GM12878 (cell line): ENCODE measurements around the gene RPL21. TPM values are rescaled to one million over a fixed set of nuclear protein-coding genes. Genes with fewer than 3 reads are reported as not detected.

Experiments
- ATAC-seq: fragments of 200-7000 bp; cut with Tn5 transposase; 3 replicates; pipeline ENCODE4 v1.9.1; 2020; ENCODE audit warnings: mild to moderate bottlenecking, moderate library complexity
- BruUV-seq: library from RNA; stranded (reverse); fragments of 400-500 nt; replicated peaks from 2 replicates; lab custom pipeline; 2021; lab: Mats Ljungman, UMichigan
- CTCF ChIA-PET: fragments of 300-600 bp; sonication (Branson Sonifier 250); formaldehyde crosslinking; extraction: SDS; loops from one replicate; lab custom pipeline; 2021; ENCODE audit warnings: inconsistent platforms; lab: Yijun Ruan, JAX
- POLR2A ChIA-PET: fragments of 350-600 bp; formaldehyde crosslinking; extraction: SDS; loops from one replicate; lab custom pipeline; 2021; ENCODE audit warnings: inconsistent platforms; lab: Charles Lee
- RAD21 ChIA-PET: fragments of 300-600 bp; sonication (Branson Sonifier 250); formaldehyde crosslinking; loops from one replicate; lab custom pipeline; 2023; ENCODE audit warnings: antibody characterized with exemption; ENCODE audit not compliant: unreplicated experiment; lab: Charles Lee
- SMC1A ChIA-PET: fragments of 300-600 bp; sonication (Branson Sonifier 250); formaldehyde crosslinking; loops from one replicate; lab custom pipeline; 2023; ENCODE audit not compliant: unreplicated experiment, uncharacterized antibody; lab: Charles Lee
- DNase-seq: peaks from one replicate; pipeline ENCODE4 v3.0.0-alpha.2; 2011; ENCODE audit warnings: low read depth, low spot score
- FAIRE-seq: peaks from 3 replicates; lab custom pipeline; 2011; peaks lifted over from hg19 to GRCh38; lab: Jason Lieb, UNC
- H2AFZ ChIP-seq: 2 replicates; pipeline ENCODE4 v1.6.0; 2011; ENCODE audit warnings: low read depth, low read length, control low read depth; ENCODE audit not compliant: control insufficient read depth
- H3K27ac ChIP-seq: 2 replicates; pipeline ENCODE4 v1.5.1; 2011; ENCODE audit warnings: control low read depth; ENCODE audit not compliant: control insufficient read depth, insufficient read depth
- H3K27me3 ChIP-seq, 2 experiments: replicated peaks in 1 of 2; 2 replicates each; pipeline versions ENCODE4 v1.6.0 to v1.6.1; 2011; ENCODE audit warnings: low read length in 1 of 2; ENCODE audit not compliant: control insufficient read depth in 2 of 2, insufficient read depth in 2 of 2
- H3K36me3 ChIP-seq, 2 experiments: 2 replicates each; pipeline ENCODE4 v1.5.1; 2011; ENCODE audit warnings: low read length in 1 of 2; ENCODE audit not compliant: control insufficient read depth in 2 of 2, insufficient read depth in 2 of 2
- H3K4me1 ChIP-seq: 2 replicates; pipeline ENCODE4 v1.6.1; 2011; ENCODE audit warnings: mild to moderate bottlenecking, low read length, moderate library complexity, mixed read lengths; ENCODE audit not compliant: control insufficient read depth, insufficient read depth
- H3K4me2 ChIP-seq: 2 replicates; pipeline ENCODE4 v1.6.0; 2011; ENCODE audit warnings: control low read depth; ENCODE audit not compliant: control insufficient read depth, insufficient read depth
- H3K4me3 ChIP-seq: fragments of 200-600 bp; sonication (generic); 2 replicates; pipeline ENCODE4 v1.5.1; 2016
- H3K79me2 ChIP-seq: 2 replicates; pipeline ENCODE4 v1.6.0; 2011; ENCODE audit warnings: low read length; ENCODE audit not compliant: control insufficient read depth, insufficient read depth
- H3K9ac ChIP-seq: 2 replicates; pipeline ENCODE4 v1.8.0; 2011; ENCODE audit warnings: low read length, control low read depth, mixed read lengths; ENCODE audit not compliant: control insufficient read depth, insufficient read depth
- H3K9me3 ChIP-seq: replicated peaks from 3 replicates; pipeline ENCODE4 v1.5.1; 2011; ENCODE audit warnings: mild to moderate bottlenecking, low read length; ENCODE audit not compliant: control insufficient read depth, insufficient read depth
- H4K20me1 ChIP-seq: 2 replicates; pipeline ENCODE4 v1.6.0; 2011; ENCODE audit not compliant: control insufficient read depth, insufficient read depth
- BCL3 ChIP-seq: IDR thresholded peaks from 2 replicates; pipeline ENCODE4 v1.6.1; 2011; ENCODE audit warnings: borderline replicate concordance, low read depth, mild to moderate bottlenecking, moderate library complexity, low read length; ENCODE audit not compliant: insufficient read depth, poor library complexity, severe bottlenecking
- CTCF ChIP-seq, 3 experiments: IDR thresholded peaks in 2 of 3; conservative IDR thresholded peaks in 1 of 3; 2 replicates each; pipeline ENCODE4 v1.5.1; 2011; ENCODE audit warnings: low read depth in 3 of 3, low read length in 3 of 3, mild to moderate bottlenecking in 3 of 3, control low read depth in 2 of 3, moderate library complexity in 2 of 3, inconsistent platforms in 1 of 3, mixed read lengths in 1 of 3; ENCODE audit not compliant: control insufficient read depth in 2 of 3, insufficient read depth in 1 of 3; ENCODE audit errors: extremely low read depth in 1 of 3
- E2F4 ChIP-seq: IDR thresholded peaks from 2 replicates; pipeline ENCODE4 v1.6.1; 2012; ENCODE audit warnings: low read depth, low read length, improper control_type of control experiment
- HSF1 ChIP-seq: fragments of 150-350 bp; IDR thresholded peaks from 2 replicates; pipeline ENCODE4 v1.6.1; 2014; ENCODE audit warnings: mild to moderate bottlenecking, low read depth, low read length
- RAD21 ChIP-seq: IDR thresholded peaks from 2 replicates; pipeline ENCODE4 v1.6.1; 2011; ENCODE audit warnings: mild to moderate bottlenecking, low read depth, low read length, moderate library complexity; ENCODE audit not compliant: insufficient read depth
- SMC3 ChIP-seq: IDR thresholded peaks from 2 replicates; pipeline ENCODE4 v1.6.1; 2011; ENCODE audit warnings: low read length, improper control_type of control experiment, borderline replicate concordance
- WGBS: methylation state at CpG from one replicate; pipeline ENCODE4 v1.1.6; 2016; ENCODE audit warnings: low lambda C conversion rate; ENCODE audit not compliant: insufficient replicate concordance, insufficient coverage; ENCODE audit errors: missing lambda C conversion rate; 5-methylcytosine and 5-hydroxymethylcytosine counted together
- in situ Hi-C: fragments of 300-500 bp; cut with MboI; formaldehyde crosslinking; loops from 9 replicates; pipeline ENCODE4 v1.14.3; 2018; ENCODE audit warnings: mixed read lengths
- intact Hi-C: fragments of 100-400 bp; cut with micrococcal nuclease; formaldehyde crosslinking; loops from one replicate; pipeline ENCODE4 v1.14.2; 2022; ENCODE audit not compliant: unreplicated experiment
- polyA plus RNA-seq, 11 experiments: library from polyadenylated mRNA; depleted of rRNA in 4 of 11; unstranded in 6 of 11; stranded (reverse) in 5 of 11; fragments of >200 nt; fragmentation: Nextera tagmentation in 4 of 11; fragmentation: Illumina TruSeq in 1 of 11; extraction: Ambion mirVana in 4 of 11; extraction: Trizol in 1 of 11; gene quantifications; 1 replicate in 1 of 11; 2 replicates in 10 of 11; pipeline versions ENCODE4 v1.2.1 to v1.2.3, GENCODE V29; 2011 to 2016; ENCODE audit warnings: inconsistent platforms in 2 of 11, missing spikeins in 2 of 11, low read depth in 1 of 11
- total RNA-seq, 4 experiments: library from RNA; depleted of rRNA in 3 of 4; stranded (reverse); fragments of >200 nt in 3 of 4; fragmentation: Illumina TruSeq in 1 of 4; extraction: Trizol in 1 of 4; gene quantifications; 2 replicates each; pipeline versions ENCODE4 v1.2.1 to v1.2.3, GENCODE V29; 2013 to 2021

Gene RPL21
- total and polyA plus RNA-seq, 10 of the 15 experiments (the other 5 are each of a cell fraction or from before 2014, with no cell fraction given), result 817 to 9,760 (median 1,698) TPM

GRCh38 chr13:27203186-27203585, 48.2 kb upstream of the RPL21 start (continued):
- TF ChIP-seq BCL3 (no peak), E2F4 (no peak), CTCF (IDR thresholded peaks at IDR 0.05 in 2 of 3, conservative IDR thresholded peaks at IDR 0.05 in 1 of 3; ENCODE audit: control insufficient read depth in 2 of 3, extremely low read depth in 1 of 3, insufficient read depth in 1 of 3, low read depth in 3 of 3, low read length in 3 of 3) (no peak)

GRCh38 chr13:27203854-27204253, 47.5 kb upstream of the RPL21 start:
- intact Hi-C loops (no loop called here), in situ Hi-C loops (no loop called here)
- SMC1A ChIA-PET, result interaction anchor here (1.9 kb wide), 1 partner anchor 218 kb away, joined by 17 read pairs; no protein-coding TSS in a partner anchor
- Histone ChIP-seq H3K4me1 (no peaks in the 10 kb centered on the region), H3K27ac (no peak overlapping the region), H4K20me1 (no peaks in the 10 kb centered on the region), H3K9me3 (no peaks in the 10 kb centered on the region), H3K79me2 (no peaks in the 10 kb centered on the region), H3K9ac (no peak overlapping the region), H3K4me2 (no peak overlapping the region)
- DNase-seq (no peak), FAIRE-seq (no peak), ATAC-seq (no peak; the same call in 2 of the 3 replicates)
- CTCF ChIA-PET, result interaction anchor here (1.0 to 1.5 kb wide), 4 partner anchors 219 to 257 kb away, joined by 4 to 6 read pairs (median 4); no protein-coding TSS in a partner anchor
- POLR2A ChIA-PET, result no interaction called here
- no TSS peak for BruUV-seq
- TF ChIP-seq CTCF (IDR thresholded peaks at IDR 0.05 in 2 of 3, conservative IDR thresholded peaks at IDR 0.05 in 1 of 3; ENCODE audit: control insufficient read depth in 2 of 3, extremely low read depth in 1 of 3, insufficient read depth in 1 of 3, low read depth in 3 of 3, low read length in 3 of 3) (peak in 1 of 3 experiments; percentile 37; a peak in 2 of 6 replicates), HSF1 (no peak), SMC3 (peak; percentile 44; the same call in 1 of the 2 replicates), RAD21 (peak; percentile 35)
- TF ChIP-seq, all 136 proteins: peak for 3
- no peak overlapping the region for H2AFZ ChIP-seq
- RAD21 ChIA-PET, result interaction anchor here (1.5 to 1.8 kb wide), 2 partner anchors 33 to 158 kb away, joined by 3 read pairs; no protein-coding TSS in a partner anchor
- 47% methylated on average over 3 of the region's 3 CpGs for WGBS
- no peaks in the 10 kb centered on the region for H3K27me3 ChIP-seq
- no peaks in the 10 kb centered on the region for H3K36me3 ChIP-seq
- no peak overlapping the region for H3K4me3 ChIP-seq
